Body of pancreas (tissue), 4 donors: ENCODE data around the gene KRT16. TPM values are rescaled to one million over a fixed set of nuclear protein-coding genes. Genes with fewer than 3 reads are reported as not detected.

Source experiments
- ATAC-seq: fragments of 150-250 bp; one replicate; pipeline ENCODE4 v1.9.1; 2016
- DNase-seq, 4 donors: peaks; one replicate each; pipeline ENCODE4 v3.0.0-alpha.2; 2019
- H3K27ac ChIP-seq, 4 donors: fragments of 200-600 bp; sonication (generic); 1 replicate in 3 of 4; 2 replicates in 1 of 4; pipeline versions ENCODE4 v1.5.1 to v1.6.1; 2016 to 2019; ENCODE audit warnings: mild to moderate bottlenecking in 1 of 4, mixed read lengths in 1 of 4, moderate library complexity in 1 of 4
- H3K27me3 ChIP-seq, 2 donors: fragments of 200-600 bp; sonication (generic); one replicate each; pipeline ENCODE4 v1.6.0; 2016; ENCODE audit warnings: mild to moderate bottlenecking in 1 of 2
- H3K36me3 ChIP-seq, 2 donors: fragments of 200-600 bp; sonication (generic); replicated peaks in 1 of 2; 2 replicates each; pipeline ENCODE4 v1.5.1; 2016; ENCODE audit warnings: low read depth in 2 of 2; ENCODE audit not compliant: insufficient read depth in 1 of 2
- H3K4me1 ChIP-seq: fragments of 200-600 bp; sonication (generic); one replicate; pipeline ENCODE4 v1.6.0; 2016
- H3K4me3 ChIP-seq, 2 donors: fragments of 200-600 bp; sonication (generic); 1 replicate in 1 of 2; 2 replicates in 1 of 2; pipeline ENCODE4 v1.5.1; 2016 to 2019
- H3K9me3 ChIP-seq, 3 donors: fragments of 200-600 bp; sonication (generic); 1 replicate in 2 of 3; 2 replicates in 1 of 3; pipeline ENCODE4 v1.5.1; 2016
- POLR2A ChIP-seq, 3 donors: fragments of 450-650 bp; IDR thresholded peaks; one replicate each; pipeline ENCODE4 v1.6.1; 2016; ENCODE audit warnings: antibody characterized with exemption in 3 of 3, mild to moderate bottlenecking in 2 of 3
- WGBS, 2 donors: methylation state at CpG; one replicate each; pipeline ENCODE4 v1.1.5; 2017; 5-methylcytosine and 5-hydroxymethylcytosine counted together
- intact Hi-C: fragments of 100-400 bp; cut with DNase I; formaldehyde crosslinking; loops from one replicate; pipeline ENCODE4 v1.15.1; 2023
- total RNA-seq, 2 donors: library from RNA; depleted of rRNA; stranded (reverse); fragments of >200 nt; gene quantifications; one replicate each; pipeline ENCODE4 v1.1.0, GENCODE V29; 2016
- TF ChIP-seq, protein P1 (sequence below), 7 experiments: fragments of 450-650 bp in 4 of 7; fragments of 200-600 bp in 3 of 7; sonication (generic) in 3 of 7; IDR thresholded peaks; one replicate each; pipeline ENCODE4 v1.5.1; 2016 to 2019; ENCODE audit warnings: antibody characterized with exemption in 7 of 7

KRT16 gene
- total RNA-seq, 2 donors from 2014 or later = 1.6 to 4.2 TPM

DNA sequence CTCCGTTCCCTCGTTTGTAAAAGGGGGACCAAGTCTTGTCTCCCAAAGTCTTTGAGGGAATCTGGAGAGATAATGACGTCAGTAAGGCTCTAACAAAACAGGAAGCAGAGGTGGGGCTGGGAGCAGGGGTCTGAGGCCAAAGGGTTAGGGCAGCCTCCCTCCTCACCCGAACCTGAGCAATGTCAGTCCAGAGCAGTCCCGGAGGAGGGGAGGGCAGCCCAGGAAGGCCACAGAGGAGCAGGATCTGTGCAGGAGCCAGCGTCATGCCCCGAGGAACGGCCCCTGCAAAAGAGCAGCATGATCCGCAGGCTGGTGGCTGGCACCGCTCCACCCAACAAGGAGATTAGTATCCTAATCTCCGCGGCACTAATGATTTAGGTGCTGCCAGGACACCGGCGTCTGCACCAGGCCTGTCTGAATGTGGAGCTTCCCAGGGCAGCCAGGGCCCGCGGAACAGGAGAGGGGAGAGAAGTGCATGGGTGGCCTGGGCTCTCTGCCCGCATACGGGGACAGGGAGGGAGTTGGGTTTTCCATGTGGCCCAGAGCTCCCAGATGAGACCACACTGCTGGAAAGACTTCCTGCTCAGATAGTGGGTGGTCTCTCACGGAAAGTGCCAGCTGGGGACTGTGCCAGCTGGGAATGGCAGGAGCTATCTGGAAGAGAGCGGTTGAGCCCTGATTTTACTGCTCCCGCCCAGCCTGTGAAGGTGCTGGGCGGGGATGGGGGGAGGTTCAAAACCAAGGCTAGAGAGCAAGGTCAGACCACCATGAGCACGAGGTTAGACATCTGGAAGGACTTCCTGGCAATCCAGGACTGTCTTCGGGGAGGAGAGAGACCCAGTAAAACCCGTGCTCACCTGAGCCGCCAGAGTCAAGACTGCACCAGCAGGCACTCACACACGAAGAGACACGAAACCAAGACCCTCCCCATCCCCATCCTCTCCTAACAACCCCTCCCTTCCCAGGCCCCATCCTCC is 22.8 kb upstream of the KRT16 start:
- intact Hi-C loops = no loop called here
- H3K27me3 ChIP-seq = no peaks in the 10 kb centered on the region
- H3K9me3 ChIP-seq = no peaks in the 10 kb centered on the region
- ATAC-seq (peak; percentile 49), DNase-seq (peak; percentile 40 to 72 (median 50))
- H3K27ac ChIP-seq = no peak overlapping the region
- TF ChIP-seq, protein P1, sequence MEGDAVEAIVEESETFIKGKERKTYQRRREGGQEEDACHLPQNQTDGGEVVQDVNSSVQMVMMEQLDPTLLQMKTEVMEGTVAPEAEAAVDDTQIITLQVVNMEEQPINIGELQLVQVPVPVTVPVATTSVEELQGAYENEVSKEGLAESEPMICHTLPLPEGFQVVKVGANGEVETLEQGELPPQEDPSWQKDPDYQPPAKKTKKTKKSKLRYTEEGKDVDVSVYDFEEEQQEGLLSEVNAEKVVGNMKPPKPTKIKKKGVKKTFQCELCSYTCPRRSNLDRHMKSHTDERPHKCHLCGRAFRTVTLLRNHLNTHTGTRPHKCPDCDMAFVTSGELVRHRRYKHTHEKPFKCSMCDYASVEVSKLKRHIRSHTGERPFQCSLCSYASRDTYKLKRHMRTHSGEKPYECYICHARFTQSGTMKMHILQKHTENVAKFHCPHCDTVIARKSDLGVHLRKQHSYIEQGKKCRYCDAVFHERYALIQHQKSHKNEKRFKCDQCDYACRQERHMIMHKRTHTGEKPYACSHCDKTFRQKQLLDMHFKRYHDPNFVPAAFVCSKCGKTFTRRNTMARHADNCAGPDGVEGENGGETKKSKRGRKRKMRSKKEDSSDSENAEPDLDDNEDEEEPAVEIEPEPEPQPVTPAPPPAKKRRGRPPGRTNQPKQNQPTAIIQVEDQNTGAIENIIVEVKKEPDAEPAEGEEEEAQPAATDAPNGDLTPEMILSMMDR (IDR thresholded peaks at IDR 0.05) = no peak
- TF ChIP-seq POLR2A (IDR thresholded peaks at IDR 0.05) = no peak
- no peak overlapping the region for H3K4me3 ChIP-seq
- peaks cover 14% of the 10 kb centered on the region for H3K4me1 ChIP-seq
- no peaks in the 10 kb centered on the region for H3K36me3 ChIP-seq
- WGBS, 2 donors = 34% methylated on average over 11 to 27 of the region's 28 CpGs

DNA sequence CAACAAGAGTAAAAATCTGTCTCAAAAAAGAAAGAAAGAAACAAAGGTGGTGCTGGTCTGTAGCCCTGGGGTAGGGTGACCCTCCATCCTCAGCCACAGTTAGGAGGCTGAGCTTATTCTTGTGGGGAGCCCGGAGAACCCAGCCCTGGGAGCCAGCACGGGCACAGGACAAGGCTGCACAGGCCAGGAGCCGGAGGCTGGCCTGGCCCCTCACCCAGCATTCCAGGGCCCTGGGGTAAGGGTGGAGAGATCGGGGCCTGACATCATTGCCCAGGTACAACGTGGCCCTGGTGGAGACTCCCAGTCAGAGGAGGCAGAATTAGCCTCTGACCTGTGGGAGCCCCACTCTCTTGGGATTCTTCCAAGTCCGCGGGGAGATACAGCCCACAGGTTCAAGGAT is 22.1 kb upstream of the KRT16 start:
- H3K27me3 ChIP-seq = no peaks in the 10 kb centered on the region
- peaks cover 14% of the 10 kb centered on the region for H3K4me1 ChIP-seq
- TF ChIP-seq, protein P1 (IDR thresholded peaks at IDR 0.05) = no peak
- WGBS, 2 donors = 60 to 78% methylated on average over 4 to 7 of the region's 7 CpGs
- DNase-seq = no peak
- H3K27ac ChIP-seq = no peak overlapping the region
- H3K4me3 ChIP-seq = no peak overlapping the region
- no peaks in the 10 kb centered on the region for H3K9me3 ChIP-seq
- intact Hi-C loops = no loop called here
- no peaks in the 10 kb centered on the region for H3K36me3 ChIP-seq
- ATAC-seq = peak; percentile 37

DNA sequence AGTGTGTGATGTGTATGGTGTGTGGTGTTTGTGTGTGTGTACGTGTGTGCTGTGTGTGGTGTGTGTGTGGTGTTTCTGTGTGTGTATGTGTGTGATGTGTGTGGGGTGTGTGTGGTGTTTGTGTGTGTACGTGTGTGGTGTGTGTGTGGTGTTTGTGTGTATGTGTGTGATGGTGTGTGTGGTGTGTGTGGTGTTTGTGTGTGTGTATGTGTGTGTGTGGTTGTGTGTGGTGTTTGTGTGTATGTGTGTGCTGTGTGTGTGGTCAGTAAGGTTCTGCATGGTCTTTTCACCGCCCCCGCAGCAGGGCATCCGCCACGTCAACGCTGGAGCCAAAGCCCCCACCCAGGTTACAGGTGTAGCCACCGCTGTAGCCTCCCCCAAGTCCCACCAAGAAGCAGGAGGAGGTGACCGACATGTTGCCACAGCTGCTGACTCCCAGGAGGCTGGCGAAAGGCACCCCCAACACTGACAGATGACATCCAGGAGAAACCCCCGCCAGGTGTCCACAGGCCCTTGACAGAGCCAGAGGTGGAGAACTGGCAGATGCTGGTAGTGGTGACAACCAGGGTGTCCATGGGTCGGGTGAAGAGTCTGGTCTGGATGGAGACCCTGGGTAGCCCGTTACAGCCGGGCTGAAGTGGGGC is 21.1 kb upstream of the KRT16 start:
- no peak for ATAC-seq

DNA sequence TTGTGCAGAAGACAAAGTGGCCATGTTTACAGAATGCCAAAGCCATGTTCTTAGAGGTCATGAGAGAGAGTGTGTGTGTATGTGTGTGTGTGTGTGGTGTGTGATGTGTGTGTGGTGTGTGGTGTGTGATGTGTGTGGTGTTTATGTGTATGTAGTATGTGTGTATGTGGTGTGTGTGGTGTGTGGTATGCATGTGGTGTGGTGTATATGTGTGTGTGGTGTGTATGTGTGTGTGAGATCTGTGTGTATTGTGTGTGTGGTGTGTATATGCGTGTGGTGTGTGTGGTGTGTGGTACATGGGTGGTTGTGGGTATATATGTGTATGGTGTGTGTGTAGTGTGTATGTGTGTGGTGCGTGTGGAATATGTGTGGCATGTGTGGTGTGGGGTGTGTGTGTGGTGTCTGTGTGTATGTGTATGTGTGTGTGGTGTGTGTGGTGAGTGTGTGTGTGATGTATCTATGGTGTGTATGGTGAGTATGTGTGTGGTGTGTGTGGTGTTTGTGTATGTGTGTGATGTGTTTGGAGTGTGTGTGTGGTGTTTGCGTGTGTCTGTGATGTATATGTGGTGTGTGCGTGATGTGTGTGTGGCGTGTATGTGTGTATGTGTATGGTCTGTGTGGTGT is 20.0 kb upstream of the KRT16 start:
- WGBS, 2 donors = 57 to 64% methylated on average over 5 of the region's 5 CpGs

More for the DNA sequence above, 21.1 kb upstream of the KRT16 start:
- Histone ChIP-seq H3K4me3 (no peak overlapping the region), H3K9me3 (no peaks in the 10 kb centered on the region), H3K27me3 (no peaks in the 10 kb centered on the region), H3K27ac (no peak overlapping the region), H3K36me3 (no peaks in the 10 kb centered on the region), H3K4me1 (peaks cover 14% of the 10 kb centered on the region)
- TF ChIP-seq POLR2A (IDR thresholded peaks at IDR 0.05) = no peak
- TF ChIP-seq, protein P1 (IDR thresholded peaks at IDR 0.05) = no peak
- no peak for DNase-seq
- 89 to 90% methylated on average over 6 to 13 of the region's 14 CpGs for WGBS, 2 donors
- intact Hi-C loops = no loop called here

More for the DNA sequence above, 20.0 kb upstream of the KRT16 start:
- intact Hi-C loops = no loop called here
- H3K36me3 ChIP-seq = no peaks in the 10 kb centered on the region
- H3K27ac ChIP-seq = no peak overlapping the region
- TF ChIP-seq, protein P1 (IDR thresholded peaks at IDR 0.05) = no peak
- TF ChIP-seq POLR2A (IDR thresholded peaks at IDR 0.05) = no peak
- H3K9me3 ChIP-seq = no peaks in the 10 kb centered on the region
- H3K4me3 ChIP-seq = no peak overlapping the region
- no peaks in the 10 kb centered on the region for H3K27me3 ChIP-seq
- no peak for DNase-seq
- no peak for ATAC-seq
- H3K4me1 ChIP-seq = peaks cover 14% of the 10 kb centered on the region
